ENCODE measurements around the gene PCDHA5. TPM values are rescaled to one million over a fixed set of nuclear protein-coding genes. Genes with fewer than 3 reads are reported as not detected.
"Not testable (repeated sequence)": the region's sequence is repeated elsewhere in the genome, so short reads cannot be mapped to it uniquely, and the experiment has no call there.

Gene PCDHA5
- 0.18 TPM for total RNA-seq
- long read RNA-seq: 0 reads

DNA sequence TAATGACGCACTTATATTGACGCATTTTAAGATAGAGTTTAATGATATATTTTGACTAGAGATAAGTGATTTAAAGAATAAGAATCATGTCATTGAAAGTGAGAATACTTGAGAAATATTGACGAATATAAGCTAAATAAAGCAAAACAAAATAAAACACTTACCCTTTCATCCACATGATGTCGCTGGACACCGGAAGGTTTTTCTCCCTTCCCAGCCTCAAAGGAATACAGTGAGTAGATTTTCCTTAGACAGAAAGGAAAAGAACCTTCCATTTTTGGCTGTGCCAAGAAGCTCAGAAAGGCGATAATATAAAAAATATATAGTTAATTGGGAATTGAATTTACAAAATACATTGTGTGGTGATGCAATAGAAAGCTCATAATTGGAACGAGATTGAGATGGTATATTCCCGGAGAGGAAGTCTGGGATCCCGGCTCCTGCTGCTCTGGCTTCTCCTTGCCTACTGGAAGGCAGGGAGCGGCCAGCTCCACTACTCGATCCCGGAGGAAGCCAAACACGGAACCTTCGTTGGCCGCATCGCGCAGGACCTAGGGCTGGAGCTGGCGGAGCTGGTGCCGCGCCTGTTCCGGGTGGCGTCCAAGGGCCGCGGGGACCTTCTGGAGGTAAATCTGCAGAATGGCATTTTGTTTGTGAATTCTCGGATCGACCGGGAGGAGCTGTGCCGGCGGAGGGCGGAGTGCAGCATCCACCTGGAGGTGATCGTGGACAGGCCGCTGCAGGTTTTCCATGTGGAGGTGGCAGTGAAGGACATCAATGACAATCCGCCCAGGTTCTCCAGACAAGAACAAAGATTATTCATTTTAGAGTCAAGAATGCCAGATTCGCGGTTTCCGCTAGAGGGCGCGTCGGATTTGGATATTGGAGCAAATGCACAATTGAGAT is at the start of gene PCDHA5:
TSS of gene PCDHA5 (plus strand) at position 239 of the 906 bp plus-strand sequence.
- intact Hi-C loops (cut with DNase I): no loop called here
- Histone ChIP-seq H3K4me1 (no peaks in the 10 kb centered on the region), H3K27me3 (ENCODE audit: low read depth) (peaks cover 13% of the 10 kb centered on the region), H3K36me3 (no peaks in the 10 kb centered on the region), H3K4me3 (peak within 1 kb of the TSS; percentile 16), H3K9me3 (no peaks in the 10 kb centered on the region), H3K27ac (no peak within 1 kb of the TSS)
- TF ChIP-seq, protein P1, sequence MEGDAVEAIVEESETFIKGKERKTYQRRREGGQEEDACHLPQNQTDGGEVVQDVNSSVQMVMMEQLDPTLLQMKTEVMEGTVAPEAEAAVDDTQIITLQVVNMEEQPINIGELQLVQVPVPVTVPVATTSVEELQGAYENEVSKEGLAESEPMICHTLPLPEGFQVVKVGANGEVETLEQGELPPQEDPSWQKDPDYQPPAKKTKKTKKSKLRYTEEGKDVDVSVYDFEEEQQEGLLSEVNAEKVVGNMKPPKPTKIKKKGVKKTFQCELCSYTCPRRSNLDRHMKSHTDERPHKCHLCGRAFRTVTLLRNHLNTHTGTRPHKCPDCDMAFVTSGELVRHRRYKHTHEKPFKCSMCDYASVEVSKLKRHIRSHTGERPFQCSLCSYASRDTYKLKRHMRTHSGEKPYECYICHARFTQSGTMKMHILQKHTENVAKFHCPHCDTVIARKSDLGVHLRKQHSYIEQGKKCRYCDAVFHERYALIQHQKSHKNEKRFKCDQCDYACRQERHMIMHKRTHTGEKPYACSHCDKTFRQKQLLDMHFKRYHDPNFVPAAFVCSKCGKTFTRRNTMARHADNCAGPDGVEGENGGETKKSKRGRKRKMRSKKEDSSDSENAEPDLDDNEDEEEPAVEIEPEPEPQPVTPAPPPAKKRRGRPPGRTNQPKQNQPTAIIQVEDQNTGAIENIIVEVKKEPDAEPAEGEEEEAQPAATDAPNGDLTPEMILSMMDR (IDR thresholded peaks at IDR 0.05): peak; percentile 44
- no peak for ATAC-seq
- no peak for DNase-seq

DNA sequence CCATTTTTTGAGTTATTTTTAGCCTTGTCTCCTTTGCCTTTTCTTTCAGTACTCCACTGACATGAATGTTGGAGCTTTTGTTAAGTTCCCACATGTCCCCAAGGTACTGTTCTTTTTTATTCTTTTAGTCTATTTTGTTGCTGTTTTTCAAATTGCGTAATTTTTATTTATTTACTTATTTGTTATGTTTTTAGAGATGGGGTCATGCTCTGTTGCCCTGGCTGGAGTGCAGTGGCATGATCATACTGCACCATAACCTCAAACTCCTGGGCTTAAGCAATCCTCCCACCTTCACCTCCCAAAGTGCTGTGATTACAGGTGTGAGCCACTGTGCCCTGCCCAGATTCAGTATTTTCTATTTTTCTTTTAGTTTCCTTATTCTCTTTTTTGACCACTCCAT is 40.9 kb upstream of the PCDHA5 start:
- ATAC-seq (no peak), DNase-seq (no peak)
- Histone ChIP-seq H3K4me1 (no peaks in the 10 kb centered on the region), H3K36me3 (no peaks in the 10 kb centered on the region), H3K4me3 (no peak overlapping the region), H3K27ac (no peak overlapping the region), H3K9me3 (peaks cover 62% of the 10 kb centered on the region), H3K27me3 (ENCODE audit: low read depth) (no peaks in the 10 kb centered on the region)
- intact Hi-C loops (cut with DNase I): no loop called here
- TF ChIP-seq, protein P1 (IDR thresholded peaks at IDR 0.05): no peak

DNA sequence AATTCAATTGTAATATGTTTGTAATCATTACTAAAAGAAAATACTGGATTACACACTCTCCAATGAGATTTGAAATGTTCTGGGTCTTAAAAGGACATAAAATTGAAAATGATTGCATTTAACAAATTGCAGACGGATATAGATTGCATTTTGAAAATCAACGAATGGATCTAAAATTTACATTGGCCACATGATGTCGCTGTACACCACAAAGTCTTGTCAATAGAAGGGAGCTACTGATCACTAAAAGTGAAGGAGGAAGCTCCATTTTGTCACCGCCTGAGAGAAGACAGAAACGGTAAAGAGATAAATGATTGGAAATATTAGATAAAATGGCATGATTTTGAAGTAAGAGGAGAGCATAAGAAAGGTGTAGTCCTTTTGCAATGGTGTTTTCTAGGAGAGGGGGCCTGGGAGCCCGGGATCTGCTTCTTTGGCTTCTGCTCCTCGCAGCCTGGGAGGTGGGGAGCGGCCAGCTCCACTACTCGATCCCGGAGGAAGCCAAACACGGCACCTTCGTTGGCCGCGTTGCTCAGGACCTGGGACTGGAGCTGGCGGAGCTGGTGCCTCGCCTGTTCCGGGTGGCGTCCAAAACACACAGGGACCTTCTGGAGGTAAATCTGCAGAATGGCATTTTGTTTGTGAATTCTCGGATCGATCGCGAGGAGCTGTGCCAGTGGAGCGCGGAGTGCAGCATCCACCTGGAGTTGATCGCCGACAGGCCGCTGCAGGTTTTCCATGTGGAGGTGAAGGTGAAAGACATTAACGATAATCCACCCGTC is 35.3 kb upstream of the PCDHA5 start, which contains the start of gene PCDHA1:
TSS of gene PCDHA1 (plus strand) at position 236 of the 782 bp plus-strand sequence.
- no peaks in the 10 kb centered on the region for H3K4me1 ChIP-seq
- no peak within 1 kb of the TSS for H3K4me3 ChIP-seq
- no peak within 1 kb of the TSS for H3K27ac ChIP-seq
- no peaks in the 10 kb centered on the region for H3K36me3 ChIP-seq
- peaks cover 17% of the 10 kb centered on the region for H3K27me3 ChIP-seq (ENCODE audit: low read depth)
- intact Hi-C loops (cut with DNase I): no loop called here
- TF ChIP-seq, protein P1 (IDR thresholded peaks at IDR 0.05): no peak
- ATAC-seq (no peak), DNase-seq (peak; percentile 29)
- H3K9me3 ChIP-seq: peaks cover 57% of the 10 kb centered on the region

DNA sequence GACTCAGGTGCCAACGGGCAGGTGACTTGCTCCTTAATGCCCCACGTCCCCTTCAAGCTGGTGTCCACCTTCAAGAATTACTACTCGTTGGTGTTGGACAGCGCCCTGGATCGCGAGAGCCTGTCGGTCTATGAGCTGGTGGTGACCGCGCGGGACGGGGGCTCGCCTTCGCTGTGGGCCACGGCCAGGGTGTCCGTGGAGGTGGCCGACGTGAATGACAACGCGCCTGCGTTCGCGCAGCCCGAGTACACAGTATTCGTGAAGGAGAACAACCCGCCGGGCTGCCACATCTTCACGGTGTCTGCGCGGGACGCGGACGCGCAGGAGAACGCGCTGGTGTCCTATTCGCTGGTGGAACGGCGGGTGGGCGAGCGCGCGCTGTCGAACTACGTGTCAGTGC is 34.0 kb upstream of the PCDHA5 start:
- DNase-seq: peak; percentile 38
- ATAC-seq; H3K4me1 ChIP-seq; H3K4me3 ChIP-seq; H3K27ac ChIP-seq; intact Hi-C loops (cut with DNase I); H3K36me3 ChIP-seq: not testable (repeated sequence)
- Histone ChIP-seq H3K27me3 (ENCODE audit: low read depth) (peaks cover 17% of the 10 kb centered on the region), H3K9me3 (peaks cover 51% of the 10 kb centered on the region)

DNA sequence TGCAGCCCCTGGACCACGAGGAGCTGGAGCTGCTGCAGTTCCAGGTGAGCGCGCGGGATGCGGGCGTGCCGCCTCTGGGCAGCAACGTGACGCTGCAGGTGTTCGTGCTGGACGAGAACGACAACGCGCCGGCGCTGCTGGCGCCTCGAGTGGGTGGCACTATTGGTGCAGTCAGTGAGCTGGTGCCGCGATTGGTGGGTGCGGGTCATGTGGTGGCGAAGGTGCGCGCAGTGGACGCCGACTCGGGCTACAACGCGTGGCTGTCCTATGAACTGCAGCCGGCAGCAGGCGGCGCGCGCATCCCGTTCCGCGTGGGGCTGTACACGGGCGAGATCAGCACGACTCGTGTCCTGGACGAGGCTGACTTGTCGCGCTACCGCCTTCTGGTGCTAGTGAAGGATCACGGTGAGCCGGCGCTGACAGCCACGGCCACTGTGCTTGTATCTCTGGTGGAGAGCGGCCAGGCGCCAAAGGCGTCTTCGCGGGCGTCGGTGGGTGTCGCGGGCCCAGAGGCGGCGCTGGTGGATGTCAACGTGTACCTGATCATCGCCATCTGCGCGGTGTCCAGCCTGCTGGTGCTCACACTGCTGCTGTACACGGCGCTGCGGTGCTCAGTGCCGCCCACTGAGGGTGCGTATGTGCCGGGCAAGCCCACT is 33.4 kb upstream of the PCDHA5 start:
- H3K4me1 ChIP-seq; H3K4me3 ChIP-seq; H3K27ac ChIP-seq; H3K36me3 ChIP-seq; ATAC-seq; intact Hi-C loops (cut with DNase I): not testable (repeated sequence)
- DNase-seq: peak; percentile 38
- peaks cover 45% of the 10 kb centered on the region for H3K9me3 ChIP-seq
- peaks cover 17% of the 10 kb centered on the region for H3K27me3 ChIP-seq (ENCODE audit: low read depth)

DNA sequence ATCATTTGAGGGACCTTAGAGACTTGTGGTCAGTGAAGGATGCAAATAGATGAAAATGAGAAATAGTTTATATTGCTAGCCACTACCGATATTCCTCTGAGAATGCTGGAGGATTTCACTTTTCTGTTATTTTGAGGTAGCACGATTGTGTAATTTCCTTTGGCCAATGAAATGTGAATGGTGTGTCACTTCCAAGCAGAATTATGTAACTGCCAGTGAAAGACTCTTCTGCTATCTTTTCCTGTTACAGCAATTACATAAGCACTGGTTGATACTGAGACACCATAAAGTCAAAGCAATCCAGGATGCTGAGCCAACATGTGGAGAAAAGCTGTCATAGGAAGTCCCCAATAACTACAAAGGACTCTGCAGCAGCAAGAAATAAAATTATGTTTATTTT is 30.3 kb upstream of the PCDHA5 start:
- H3K27me3 ChIP-seq (ENCODE audit: low read depth): peaks cover 17% of the 10 kb centered on the region
- ATAC-seq (no peak), DNase-seq (no peak)
- H3K4me3 ChIP-seq: no peak overlapping the region
- TF ChIP-seq, protein P1 (IDR thresholded peaks at IDR 0.05): no peak
- H3K9me3 ChIP-seq: peaks cover 42% of the 10 kb centered on the region
- H3K36me3 ChIP-seq: no peaks in the 10 kb centered on the region
- H3K4me1 ChIP-seq: no peaks in the 10 kb centered on the region
- no peak overlapping the region for H3K27ac ChIP-seq
- intact Hi-C loops (cut with DNase I): no loop called here

All from lower lobe of right lung (tissue), 2 donors.